Chondrocyte (in vitro differentiated cells): ENCODE results near the gene TIGAR. TPM values are rescaled to one million over a fixed set of nuclear protein-coding genes. Genes with fewer than 3 reads are reported as not detected.

Experiments used
- DNase-seq: peaks from one replicate; pipeline ENCODE4 v3.0.0; 2021; ENCODE audit warnings: mixed read lengths, low spot score
- H3K27ac Mint-ChIP-seq: one replicate; pipeline ENCODE4 v1.8.0; 2021; ENCODE audit warnings: mild to moderate bottlenecking, moderate library complexity, mixed read lengths; ENCODE audit not compliant: unreplicated experiment
- H3K27me3 Mint-ChIP-seq: 2 replicates; pipeline ENCODE4 v1.8.0; 2021; ENCODE audit warnings: low read depth, mixed read lengths
- H3K36me3 Mint-ChIP-seq: 2 replicates; pipeline ENCODE4 v1.8.0; 2021; ENCODE audit warnings: low read depth, mixed read lengths
- H3K4me1 Mint-ChIP-seq: 2 replicates; pipeline ENCODE4 v1.8.0; 2021; ENCODE audit warnings: low read depth, mild to moderate bottlenecking, mixed read lengths
- H3K4me3 Mint-ChIP-seq: one replicate; pipeline ENCODE4 v1.8.0; 2021; ENCODE audit warnings: mild to moderate bottlenecking, moderate library complexity, mixed read lengths; ENCODE audit not compliant: unreplicated experiment
- H3K9me3 Mint-ChIP-seq: 2 replicates; pipeline ENCODE4 v1.8.0; 2021; ENCODE audit warnings: low read depth, mixed read lengths
- CTCF ChIP-seq: fragments of 200-600 bp; sonication (generic); IDR thresholded peaks from 2 replicates; pipeline ENCODE4 v1.5.0; 2021; ENCODE audit warnings: antibody characterized with exemption, mild to moderate bottlenecking, moderate library complexity
- total RNA-seq: library from RNA; stranded (reverse); gene quantifications from 3 replicates; pipeline ENCODE4 v1.2.1, GENCODE V29; 2021

The TIGAR gene
- total RNA-seq, 1 donor from 2014 or later: 28.8 TPM

DNA sequence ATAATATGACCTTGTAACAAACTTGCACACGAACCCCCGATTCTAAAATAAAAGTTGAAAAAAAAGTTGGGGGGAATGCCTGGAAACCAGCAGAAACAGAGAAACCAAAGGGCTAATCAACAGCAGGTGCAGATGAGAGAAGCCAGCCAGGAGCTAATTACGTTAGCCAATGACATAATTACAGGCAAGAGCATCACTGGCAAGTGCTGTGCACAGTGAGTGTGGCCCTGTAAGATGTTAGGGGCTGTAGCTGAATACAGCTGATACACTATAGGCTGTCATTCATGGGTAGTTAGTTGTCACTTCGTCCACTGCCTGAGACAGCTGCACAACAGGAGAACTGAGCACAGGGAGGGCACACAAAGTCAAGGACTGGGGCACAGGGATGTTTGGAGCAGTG, 65.8 kb downstream of the TIGAR start:
- Mint-ChIP-seq H3K36me3 (no peaks in the 10 kb centered on the region), H3K4me3 (no peak overlapping the region), H3K9me3 (no peaks in the 10 kb centered on the region), H3K27ac (no peak overlapping the region), H3K4me1 (no peaks in the 10 kb centered on the region), H3K27me3 (peaks cover 15% of the 10 kb centered on the region)
- no peak for DNase-seq
- no peak for TF ChIP-seq CTCF

DNA sequence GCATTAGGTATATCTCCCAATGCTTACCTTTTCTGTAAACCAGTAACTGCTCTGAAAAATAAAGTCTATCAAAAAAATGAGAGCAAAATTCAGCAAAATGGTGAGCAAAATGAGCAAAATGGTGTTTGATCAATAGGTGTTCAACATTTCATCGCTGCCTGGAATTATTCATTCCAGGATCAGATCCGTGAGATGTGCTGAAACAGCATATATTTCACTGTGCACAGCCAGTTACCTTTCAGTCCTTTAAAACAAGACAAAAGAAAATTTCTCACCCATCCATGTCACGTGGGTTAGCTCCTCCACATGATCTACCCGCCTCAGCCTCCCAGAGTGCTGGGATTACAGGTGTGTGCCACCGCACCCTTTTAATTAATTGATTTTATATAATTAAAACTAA, 66.6 kb downstream of the TIGAR start:
- no peaks in the 10 kb centered on the region for H3K9me3 Mint-ChIP-seq

DNA sequence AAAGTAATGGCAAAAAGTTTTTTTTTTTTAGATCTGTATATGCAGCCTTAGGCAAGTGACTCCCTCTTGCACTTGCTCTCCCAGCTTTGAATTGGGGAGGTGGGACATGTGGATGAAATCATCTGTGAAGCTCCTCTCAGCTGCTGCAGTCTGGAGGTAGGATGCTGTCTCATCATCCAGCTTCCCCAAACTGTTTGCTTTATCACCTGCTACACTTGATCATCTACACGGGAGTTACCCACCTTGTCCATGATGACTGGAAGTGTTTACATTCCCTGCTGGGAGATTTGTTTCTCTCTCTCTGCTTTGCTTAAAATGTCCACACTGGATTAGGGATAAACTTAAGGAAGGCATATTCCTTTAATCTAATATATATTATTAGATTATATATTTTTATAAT, 67.0 kb downstream of the TIGAR start:
- Mint-ChIP-seq H3K36me3 (no peaks in the 10 kb centered on the region), H3K4me3 (no peak overlapping the region), H3K4me1 (no peaks in the 10 kb centered on the region), H3K9me3 (no peaks in the 10 kb centered on the region), H3K27ac (no peak overlapping the region), H3K27me3 (peaks cover 11% of the 10 kb centered on the region)
- no peak for TF ChIP-seq CTCF
- DNase-seq: no peak

More for the DNA sequence above, 66.6 kb downstream of the TIGAR start:
- no peak for TF ChIP-seq CTCF
- no peak overlapping the region for H3K27ac Mint-ChIP-seq
- peaks cover 12% of the 10 kb centered on the region for H3K27me3 Mint-ChIP-seq
- no peaks in the 10 kb centered on the region for H3K36me3 Mint-ChIP-seq
- H3K4me1 Mint-ChIP-seq: no peaks in the 10 kb centered on the region
- no peak for DNase-seq
- no peak overlapping the region for H3K4me3 Mint-ChIP-seq

DNA sequence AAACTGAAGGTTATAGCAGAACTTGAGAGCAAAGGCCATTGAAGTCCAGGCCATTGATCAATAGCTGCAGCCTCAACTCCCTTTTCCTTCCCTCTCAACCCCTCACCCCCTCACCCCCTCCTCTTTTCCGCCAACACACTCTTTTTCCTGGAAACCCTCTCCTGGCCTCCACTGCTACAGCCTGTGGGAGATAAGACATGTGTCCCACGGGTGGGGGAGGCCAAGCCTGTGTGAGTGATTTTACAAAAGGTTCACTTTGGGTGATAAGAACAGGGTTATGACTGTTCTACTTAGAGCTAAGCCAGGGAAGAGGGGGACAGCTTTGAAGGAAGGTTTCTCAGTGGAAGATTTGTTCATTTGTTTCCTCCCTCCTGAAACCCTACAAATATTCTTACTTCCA, 67.6 kb downstream of the TIGAR start:
- DNase-seq: no peak
- no peak overlapping the region for H3K27ac Mint-ChIP-seq
- no peak overlapping the region for H3K4me3 Mint-ChIP-seq
- H3K36me3 Mint-ChIP-seq: no peaks in the 10 kb centered on the region
- no peak for TF ChIP-seq CTCF
- H3K9me3 Mint-ChIP-seq: no peaks in the 10 kb centered on the region
- no peaks in the 10 kb centered on the region for H3K4me1 Mint-ChIP-seq
- H3K27me3 Mint-ChIP-seq: peaks cover 11% of the 10 kb centered on the region

DNA sequence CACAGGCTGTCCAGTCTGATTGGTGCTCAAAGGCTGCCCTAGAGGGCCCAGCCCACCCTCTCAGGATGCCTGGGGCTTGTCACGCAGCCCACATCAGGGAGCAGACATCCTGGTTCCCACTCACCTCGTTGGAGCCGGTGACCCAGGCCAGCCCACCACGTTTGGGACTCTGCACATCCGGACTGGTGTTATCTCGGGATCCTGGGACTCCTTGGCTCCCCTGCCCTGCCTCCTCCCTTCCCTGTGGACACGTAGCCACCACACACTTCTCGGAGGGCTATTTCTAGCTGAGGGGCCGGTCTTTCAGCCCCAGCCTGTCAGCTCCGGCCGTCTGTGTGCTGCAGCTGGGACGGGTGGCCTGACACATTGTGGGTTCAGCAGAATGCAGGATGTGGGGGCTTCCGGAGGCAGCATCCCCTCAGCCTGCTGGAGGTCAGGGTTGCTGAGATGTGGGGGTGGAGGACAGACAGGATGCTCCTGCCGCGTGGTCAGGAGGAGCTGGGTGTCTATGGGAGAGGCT, 71.3 kb downstream of the TIGAR start:
- H3K4me1 Mint-ChIP-seq: no peaks in the 10 kb centered on the region
- no peak for TF ChIP-seq CTCF
- H3K4me3 Mint-ChIP-seq: no peak overlapping the region

More for the DNA sequence above, 71.3 kb downstream of the TIGAR start:
- Mint-ChIP-seq H3K36me3 (no peaks in the 10 kb centered on the region), H3K9me3 (no peaks in the 10 kb centered on the region), H3K27ac (no peak overlapping the region), H3K27me3 (peaks cover 20% of the 10 kb centered on the region)
- DNase-seq: no peak
